ENCODE data around the gene FBXL17. TPM values are rescaled to one million over a fixed set of nuclear protein-coding genes. Genes with fewer than 3 reads are reported as not detected.

Gene FBXL17
- total RNA-seq, 5 donors from 2014 or later (not counting 1 experiment from before 2014, with no cell fraction given), result 20.4 to 30.1 (median 22.1) TPM

DNA sequence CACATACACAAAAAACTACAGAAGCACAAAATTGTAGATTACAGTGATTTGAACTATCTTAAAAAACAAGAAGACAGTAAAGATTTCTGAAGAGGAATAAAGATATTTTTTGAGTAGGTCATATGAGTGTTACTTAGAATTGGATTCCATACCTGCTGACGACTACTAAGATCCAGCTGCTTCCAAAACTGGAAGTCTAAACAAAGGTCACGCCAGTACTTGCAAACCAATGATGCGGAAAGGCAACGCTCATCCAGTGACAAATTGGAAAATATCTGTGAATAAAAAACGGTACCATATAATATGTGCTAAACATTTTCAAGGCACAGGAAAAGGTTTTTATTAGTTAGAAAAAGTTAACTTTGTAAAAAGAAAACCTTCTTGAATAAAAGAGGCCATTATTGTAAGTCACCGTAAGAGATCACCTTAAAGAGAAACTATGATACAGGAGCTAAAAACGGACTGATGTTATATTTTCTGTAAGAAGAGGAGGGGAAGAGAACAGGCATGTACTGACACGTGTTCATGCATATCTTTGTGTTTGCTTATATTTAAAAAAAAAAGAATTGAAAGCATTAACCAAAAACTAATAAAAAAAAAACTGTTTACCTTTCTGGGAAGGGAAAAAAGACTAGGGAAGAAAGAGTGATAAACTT, 14.1 kb downstream of the FBXL17 start:
- ChIA-PET POLR2A (no interaction called here), CTCF (no interaction called here)
- ATAC-seq (replicated peaks in 1 of 4) (no peak), DNase-seq (no peak)
- H3K9me3 ChIP-seq, result no peaks in the 10 kb centered on the region
- H3K27me3 ChIP-seq (replicated peaks in 1 of 2; ENCODE audit: control insufficient read depth in 2 of 2, extremely low read depth in 1 of 2, insufficient read depth in 2 of 2, low read length in 1 of 2), result no peaks in the 10 kb centered on the region
- Mint-ChIP-seq H3K36me3 (peaks cover 34% of the 10 kb centered on the region), H3K4me3 (no peak overlapping the region), H3K4me1 (peaks cover 30 to 35% (median 31%) of the 10 kb centered on the region in 3 donors), H3K9me3 (peaks cover 0 to 7% (median 0%) of the 10 kb centered on the region in 3 donors), H3K27me3 (no peaks in the 10 kb centered on the region), H3K27ac (no peak overlapping the region)
- no CpG with 5 or more reads among the region's 8 CpGs for WGBS (ENCODE audit: insufficient coverage)
- H3K27ac ChIP-seq (ENCODE audit: low read length), result no peak overlapping the region
- no peak overlapping the region for H3K4me3 ChIP-seq (ENCODE audit: control insufficient read depth in 1 of 2, extremely low read depth in 1 of 2, low read length in 1 of 2)
- peaks cover 0 to 2% of the 10 kb centered on the region in 2 donors for H3K36me3 ChIP-seq (ENCODE audit: control insufficient read depth in 2 of 2, extremely low read depth in 1 of 2, insufficient read depth in 1 of 2, low read length in 1 of 2)
- H3K4me1 ChIP-seq (ENCODE audit: control insufficient read depth in 1 of 2, extremely low read depth in 1 of 2, insufficient read depth in 2 of 2, low read length in 2 of 2), result no peaks in the 10 kb centered on the region

DNA sequence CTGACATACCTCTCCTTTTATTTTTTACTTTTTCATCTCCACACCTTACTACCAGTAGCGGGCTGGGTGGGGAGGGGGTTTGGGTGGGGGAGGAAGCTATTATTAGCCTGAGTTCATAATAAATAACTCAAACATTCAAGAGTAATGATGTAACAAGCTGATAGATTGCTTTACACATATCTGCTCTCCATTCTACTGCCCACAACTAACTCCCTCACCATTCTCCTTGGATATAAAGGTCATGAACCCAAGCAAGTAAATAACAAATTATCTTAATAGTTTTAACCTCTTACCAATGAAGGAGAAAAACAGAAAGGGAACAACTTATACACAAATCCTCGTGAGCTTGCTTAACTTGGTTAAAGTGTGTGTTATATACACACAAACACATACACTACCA, 15.4 kb downstream of the FBXL17 start:
- no peak for DNase-seq
- no peaks in the 10 kb centered on the region for H3K4me1 ChIP-seq (ENCODE audit: control insufficient read depth in 1 of 2, extremely low read depth in 1 of 2, insufficient read depth in 2 of 2, low read length in 2 of 2)
- no peaks in the 10 kb centered on the region for H3K27me3 Mint-ChIP-seq

DNA sequence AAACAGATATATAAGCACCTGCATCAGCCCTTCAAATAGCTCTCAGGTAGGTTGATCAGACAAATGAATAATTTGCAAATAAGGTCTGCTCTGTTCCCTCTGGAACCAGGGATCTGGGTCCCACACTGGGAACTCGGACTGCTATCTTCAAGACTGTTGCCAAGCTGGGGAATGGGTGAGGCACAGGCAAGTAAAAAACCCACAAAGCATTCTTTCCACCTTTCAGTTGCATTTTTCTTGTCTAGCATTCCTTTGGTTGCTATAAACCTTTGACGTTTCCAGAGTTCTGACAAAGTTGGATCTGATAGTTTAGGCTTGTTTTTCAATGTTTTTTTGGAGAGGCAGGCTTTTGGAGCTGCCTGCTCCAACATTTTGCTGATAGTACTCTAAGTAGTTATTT, 20.1 kb downstream of the FBXL17 start:
- Mint-ChIP-seq H3K9me3 (no peaks in the 10 kb centered on the region), H3K27me3 (no peaks in the 10 kb centered on the region)

More for the DNA sequence above, 15.4 kb downstream of the FBXL17 start:
- WGBS (ENCODE audit: insufficient coverage), result no CpG with 5 or more reads among the region's 2 CpGs
- Histone ChIP-seq H3K27me3 (replicated peaks in 1 of 2; ENCODE audit: control insufficient read depth in 2 of 2, extremely low read depth in 1 of 2, insufficient read depth in 2 of 2, low read length in 1 of 2) (no peaks in the 10 kb centered on the region), H3K27ac (ENCODE audit: low read length) (no peak overlapping the region), H3K36me3 (ENCODE audit: control insufficient read depth in 2 of 2, extremely low read depth in 1 of 2, insufficient read depth in 1 of 2, low read length in 1 of 2) (peaks cover 0 to 2% of the 10 kb centered on the region in 2 donors), H3K4me3 (ENCODE audit: control insufficient read depth in 1 of 2, extremely low read depth in 1 of 2, low read length in 1 of 2) (no peak overlapping the region), H3K9me3 (no peaks in the 10 kb centered on the region)
- H3K9me3 Mint-ChIP-seq, result no peaks in the 10 kb centered on the region
- ChIA-PET CTCF (interaction anchor here in 1 of 2 donors (0.7 kb wide), 1 partner anchor 14 kb away, joined by 3 read pairs; no protein-coding TSS in a partner anchor), POLR2A (no interaction called here)
- no peak overlapping the region for H3K4me3 Mint-ChIP-seq
- no peak for ATAC-seq (replicated peaks in 1 of 4)
- no peak overlapping the region for H3K27ac Mint-ChIP-seq
- H3K4me1 Mint-ChIP-seq, result peaks cover 21 to 28% (median 23%) of the 10 kb centered on the region in 3 donors
- H3K36me3 Mint-ChIP-seq, result peaks cover 32% of the 10 kb centered on the region

DNA sequence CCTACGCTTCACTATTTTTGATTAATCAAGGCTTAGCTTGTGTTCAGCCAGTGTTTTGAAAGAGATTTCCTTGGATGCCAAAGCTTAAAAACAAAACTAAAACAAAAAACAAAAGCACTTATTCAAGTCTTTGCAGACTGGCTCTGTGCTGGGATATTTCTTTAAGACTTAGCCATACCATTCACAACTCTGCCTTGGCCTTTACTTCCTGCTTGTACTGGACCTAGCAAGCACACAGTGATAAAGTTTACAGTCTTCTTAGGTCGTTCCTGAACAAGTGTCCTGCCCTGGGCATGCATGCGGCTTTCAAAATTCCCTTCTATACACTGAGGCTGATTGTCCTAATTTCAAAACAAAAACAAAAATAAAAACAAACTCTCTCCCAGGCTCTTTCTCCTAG, 20.7 kb downstream of the FBXL17 start:
- no peaks in the 10 kb centered on the region for H3K9me3 Mint-ChIP-seq
- no peaks in the 10 kb centered on the region for H3K27me3 ChIP-seq (replicated peaks in 1 of 2; ENCODE audit: control insufficient read depth in 2 of 2, extremely low read depth in 1 of 2, insufficient read depth in 2 of 2, low read length in 1 of 2)
- H3K9me3 ChIP-seq, result no peaks in the 10 kb centered on the region
- POLR2A ChIA-PET, result interaction anchor here in 1 of 2 donors (0.7 kb wide), 1 partner anchor 31 kb away, joined by 3 read pairs; no protein-coding TSS in a partner anchor
- H3K36me3 ChIP-seq (ENCODE audit: control insufficient read depth in 2 of 2, extremely low read depth in 1 of 2, insufficient read depth in 1 of 2, low read length in 1 of 2), result peaks cover 0 to 2% of the 10 kb centered on the region in 2 donors
- no peak overlapping the region for H3K4me3 ChIP-seq (ENCODE audit: control insufficient read depth in 1 of 2, extremely low read depth in 1 of 2, low read length in 1 of 2)
- ATAC-seq (replicated peaks in 1 of 4) (no peak), DNase-seq (no peak)
- H3K27me3 Mint-ChIP-seq, result no peaks in the 10 kb centered on the region
- H3K4me1 ChIP-seq (ENCODE audit: control insufficient read depth in 1 of 2, extremely low read depth in 1 of 2, insufficient read depth in 2 of 2, low read length in 2 of 2), result no peaks in the 10 kb centered on the region
- no peak overlapping the region for H3K27ac ChIP-seq (ENCODE audit: low read length)
- H3K4me3 Mint-ChIP-seq, result no peak overlapping the region
- peaks cover 34% of the 10 kb centered on the region for H3K36me3 Mint-ChIP-seq
- H3K27ac Mint-ChIP-seq, result no peak overlapping the region
- CTCF ChIA-PET, result interaction anchor here in 1 of 2 donors (0.6 kb wide), 1 partner anchor 11 kb away, joined by 3 read pairs; no protein-coding TSS in a partner anchor
- peaks cover 0 to 4% (median 3%) of the 10 kb centered on the region in 3 donors for H3K4me1 Mint-ChIP-seq
- WGBS (ENCODE audit: insufficient coverage), result 100% methylated on average over 2 of the region's 3 CpGs

More for the DNA sequence above, 20.1 kb downstream of the FBXL17 start:
- Histone ChIP-seq H3K9me3 (no peaks in the 10 kb centered on the region), H3K4me1 (ENCODE audit: control insufficient read depth in 1 of 2, extremely low read depth in 1 of 2, insufficient read depth in 2 of 2, low read length in 2 of 2) (no peaks in the 10 kb centered on the region), H3K27ac (ENCODE audit: low read length) (no peak overlapping the region), H3K36me3 (ENCODE audit: control insufficient read depth in 2 of 2, extremely low read depth in 1 of 2, insufficient read depth in 1 of 2, low read length in 1 of 2) (peaks cover 0 to 2% of the 10 kb centered on the region in 2 donors), H3K4me3 (ENCODE audit: control insufficient read depth in 1 of 2, extremely low read depth in 1 of 2, low read length in 1 of 2) (no peak overlapping the region), H3K27me3 (replicated peaks in 1 of 2; ENCODE audit: control insufficient read depth in 2 of 2, extremely low read depth in 1 of 2, insufficient read depth in 2 of 2, low read length in 1 of 2) (no peaks in the 10 kb centered on the region)
- no peak overlapping the region for H3K4me3 Mint-ChIP-seq
- no peak overlapping the region for H3K27ac Mint-ChIP-seq
- ChIA-PET CTCF (no interaction called here), POLR2A (interaction anchor here in 1 of 2 donors (0.7 kb wide), 1 partner anchor 32 kb away, joined by 3 read pairs; no protein-coding TSS in a partner anchor)
- H3K36me3 Mint-ChIP-seq, result peaks cover 37% of the 10 kb centered on the region
- 100% methylated on average over 2 of the region's 2 CpGs for WGBS (ENCODE audit: insufficient coverage)
- no peak for DNase-seq
- peaks cover 0 to 5% (median 4%) of the 10 kb centered on the region in 3 donors for H3K4me1 Mint-ChIP-seq
- ATAC-seq (replicated peaks in 1 of 4), result no peak

DNA sequence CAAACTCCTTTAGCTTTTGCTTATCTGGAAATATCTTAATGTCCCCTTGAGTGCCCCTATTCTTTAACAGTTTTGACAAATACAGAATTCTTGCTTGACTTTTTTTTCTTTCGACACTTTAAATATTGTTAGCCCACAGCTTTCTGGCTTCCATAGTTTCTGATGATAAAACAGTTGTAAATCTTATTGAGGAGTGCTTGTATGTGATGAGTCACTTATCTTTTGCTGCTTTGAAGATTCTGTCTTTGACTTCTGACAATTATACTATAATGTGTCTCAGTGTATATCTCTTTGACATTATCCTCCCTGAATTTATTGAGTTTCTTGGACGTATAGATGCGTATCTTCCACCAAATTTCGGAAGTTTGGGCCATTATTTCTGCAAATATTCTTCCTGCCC, 21.6 kb downstream of the FBXL17 start:
- Histone ChIP-seq H3K9me3 (no peaks in the 10 kb centered on the region), H3K4me3 (ENCODE audit: control insufficient read depth in 1 of 2, extremely low read depth in 1 of 2, low read length in 1 of 2) (no peak overlapping the region), H3K4me1 (ENCODE audit: control insufficient read depth in 1 of 2, extremely low read depth in 1 of 2, insufficient read depth in 2 of 2, low read length in 2 of 2) (no peaks in the 10 kb centered on the region), H3K27me3 (replicated peaks in 1 of 2; ENCODE audit: control insufficient read depth in 2 of 2, extremely low read depth in 1 of 2, insufficient read depth in 2 of 2, low read length in 1 of 2) (no peaks in the 10 kb centered on the region), H3K36me3 (ENCODE audit: control insufficient read depth in 2 of 2, extremely low read depth in 1 of 2, insufficient read depth in 1 of 2, low read length in 1 of 2) (peaks cover 0 to 2% of the 10 kb centered on the region in 2 donors), H3K27ac (ENCODE audit: low read length) (no peak overlapping the region)
- ChIA-PET POLR2A (no interaction called here), CTCF (no interaction called here)
- WGBS (ENCODE audit: insufficient coverage), result 100% methylated on average over 1 of the region's 4 CpGs
- Mint-ChIP-seq H3K4me3 (no peak overlapping the region), H3K36me3 (peaks cover 30% of the 10 kb centered on the region), H3K27ac (no peak overlapping the region), H3K27me3 (no peaks in the 10 kb centered on the region), H3K4me1 (peaks cover 0 to 5% (median 4%) of the 10 kb centered on the region in 3 donors), H3K9me3 (no peaks in the 10 kb centered on the region)
- no peak for ATAC-seq (replicated peaks in 1 of 4)
- no peak for DNase-seq

DNA sequence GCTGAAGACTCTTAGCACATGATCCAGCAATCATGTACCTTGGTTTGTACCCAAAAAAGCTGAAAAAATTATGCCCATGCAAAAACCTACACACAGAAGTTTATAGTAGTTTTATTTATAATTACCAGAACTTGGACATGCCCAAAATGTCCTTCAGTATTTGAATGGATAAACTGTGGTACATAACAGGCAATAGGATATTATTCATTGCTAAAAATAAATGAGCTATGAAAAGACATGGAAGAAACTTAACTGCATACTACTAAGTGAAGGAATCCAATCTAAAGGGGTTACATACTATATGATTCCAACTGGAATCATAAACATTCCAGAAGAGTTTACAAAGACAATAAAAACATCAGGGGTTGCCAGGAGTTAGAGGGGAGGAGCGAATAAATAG, 25.6 kb downstream of the FBXL17 start:
- H3K27me3 Mint-ChIP-seq, result no peaks in the 10 kb centered on the region
- DNase-seq (no peak), ATAC-seq (replicated peaks in 1 of 4) (no peak)
- H3K4me3 Mint-ChIP-seq, result no peak overlapping the region
- Histone ChIP-seq H3K27me3 (replicated peaks in 1 of 2; ENCODE audit: control insufficient read depth in 2 of 2, extremely low read depth in 1 of 2, insufficient read depth in 2 of 2, low read length in 1 of 2) (no peaks in the 10 kb centered on the region), H3K4me1 (ENCODE audit: control insufficient read depth in 1 of 2, extremely low read depth in 1 of 2, insufficient read depth in 2 of 2, low read length in 2 of 2) (no peaks in the 10 kb centered on the region), H3K4me3 (ENCODE audit: control insufficient read depth in 1 of 2, extremely low read depth in 1 of 2, low read length in 1 of 2) (no peak overlapping the region), H3K9me3 (no peaks in the 10 kb centered on the region), H3K27ac (ENCODE audit: low read length) (no peak overlapping the region), H3K36me3 (ENCODE audit: control insufficient read depth in 2 of 2, extremely low read depth in 1 of 2, insufficient read depth in 1 of 2, low read length in 1 of 2) (no peaks in the 10 kb centered on the region)
- WGBS (ENCODE audit: insufficient coverage), result no CpG with 5 or more reads among the region's 1 CpG
- H3K27ac Mint-ChIP-seq, result no peak overlapping the region
- no peaks in the 10 kb centered on the region for H3K9me3 Mint-ChIP-seq
- H3K36me3 Mint-ChIP-seq, result peaks cover 16% of the 10 kb centered on the region
- ChIA-PET POLR2A (no interaction called here), CTCF (interaction anchor here in 1 of 2 donors (1.3 kb wide), 1 partner anchor 11 kb away, joined by 4 read pairs; no protein-coding TSS in a partner anchor)
- peaks cover 2 to 10% (median 8%) of the 10 kb centered on the region in 3 donors for H3K4me1 Mint-ChIP-seq
